ENCODE results near the gene JAML.

The JAML gene

GRCh38 chr11:118212131-118212725, 12.6 kb downstream of the JAML start:
- ChIA-PET CTCF (interaction anchor here (0.7 to 8.6 kb wide), 9 partner anchors 12 to 80 kb away, joined by 3 to 90 read pairs (median 4); partner anchors contain the start of gene JAML), POLR2A (no interaction called here)
- no peak for TF ChIP-seq CTCF (IDR thresholded peaks at IDR 0.05; ENCODE audit: control extremely low read depth, extremely low read depth, low read depth, missing control alignments)
- DNase-seq (ENCODE audit: extremely low spot score), result no peak

- POLR2A ChIA-PET, result no interaction called here
- CTCF ChIA-PET, result interaction anchor here (1.1 to 8.6 kb wide), 7 partner anchors 12 to 81 kb away, joined by 3 to 90 read pairs (median 4); partner anchors contain the start of gene JAML
- DNase-seq (ENCODE audit: extremely low spot score), result no peak
- TF ChIP-seq CTCF (IDR thresholded peaks at IDR 0.05; ENCODE audit: control extremely low read depth, extremely low read depth, low read depth, missing control alignments), result no peak
These were observed 13.8 kb downstream of the JAML start for GRCh38 chr11:118211006-118211405.

GRCh38 chr11:118210323-118210722, 14.5 kb downstream of the JAML start:
- no peak for TF ChIP-seq CTCF (IDR thresholded peaks at IDR 0.05; ENCODE audit: control extremely low read depth, extremely low read depth, low read depth, missing control alignments)
- no peak for DNase-seq (ENCODE audit: extremely low spot score)
- CTCF ChIA-PET, result interaction anchor here (1.1 to 8.6 kb wide), 3 partner anchors 11 to 39 kb away, joined by 3 to 90 read pairs (median 9); no protein-coding TSS in a partner anchor
- POLR2A ChIA-PET, result no interaction called here

- TF ChIP-seq CTCF (IDR thresholded peaks at IDR 0.05; ENCODE audit: control extremely low read depth, extremely low read depth, low read depth, missing control alignments), result no peak
- POLR2A ChIA-PET, result no interaction called here
- no peak for DNase-seq (ENCODE audit: extremely low spot score)
- CTCF ChIA-PET, result interaction anchor here (1.1 to 8.6 kb wide), 6 partner anchors 10 to 87 kb away, joined by 3 to 90 read pairs (median 6); no protein-coding TSS in a partner anchor
These were observed 15.8 kb downstream of the JAML start for GRCh38 chr11:118209033-118209432.

- CTCF ChIA-PET, result interaction anchor here (1.0 to 8.6 kb wide), 2 partner anchors 8 to 84 kb away, joined by 3 to 90 read pairs; no protein-coding TSS in a partner anchor
- POLR2A ChIA-PET, result no interaction called here
- no peak for DNase-seq (ENCODE audit: extremely low spot score)
- no peak for TF ChIP-seq CTCF (IDR thresholded peaks at IDR 0.05; ENCODE audit: control extremely low read depth, extremely low read depth, low read depth, missing control alignments)
These were observed 17.7 kb downstream of the JAML start for GRCh38 chr11:118207079-118207478.

GRCh38 chr11:118206391-118207031, 18.3 kb downstream of the JAML start:
- CTCF ChIA-PET, result interaction anchor here (1.0 kb wide), 1 partner anchor 85 kb away, joined by 3 read pairs; no protein-coding TSS in a partner anchor
- no peak for TF ChIP-seq CTCF (IDR thresholded peaks at IDR 0.05; ENCODE audit: control extremely low read depth, extremely low read depth, low read depth, missing control alignments)

More at GRCh38 chr11:118206391-118207031, 18.3 kb downstream of the JAML start:
- POLR2A ChIA-PET, result no interaction called here
- no peak for DNase-seq (ENCODE audit: extremely low spot score)

Measured in GM10248 (cell line).